GM12878 (cell line): ENCODE measurements around the gene ALDH1A2.

Experiments used
- ETV6 ChIP-seq, 2 experiments: fragments of 450-650 bp in 1 of 2; IDR thresholded peaks in 1 of 2; conservative IDR thresholded peaks in 1 of 2; 2 replicates each; pipeline ENCODE4 v1.6.1; 2014; ENCODE audit warnings: antibody characterized with exemption in 1 of 2, borderline replicate concordance in 1 of 2, low read depth in 1 of 2, mild to moderate bottlenecking in 1 of 2, moderate library complexity in 1 of 2
- EZH2 ChIP-seq: IDR thresholded peaks from 2 replicates; pipeline ENCODE4 v1.6.1; 2012; ENCODE audit warnings: low read depth, mild to moderate bottlenecking, control low read depth, inconsistent platforms, low read length, borderline replicate concordance; ENCODE audit not compliant: control insufficient read depth
- POLR2A ChIP-seq: IDR thresholded peaks from 2 replicates; pipeline ENCODE4 v1.6.1; 2011; ENCODE audit warnings: low read depth, mild to moderate bottlenecking, low read length
- SREBF2 ChIP-seq: IDR thresholded peaks from 2 replicates; pipeline ENCODE4 v1.6.1; 2012; ENCODE audit warnings: mild to moderate bottlenecking, low read length
- ZNF207 ChIP-seq: fragments of 450-650 bp; IDR thresholded peaks from 2 replicates; pipeline ENCODE4 v1.6.1; 2014; ENCODE audit warnings: antibody characterized with exemption, mild to moderate bottlenecking, borderline replicate concordance
- ZNF592 ChIP-seq: fragments of 450-650 bp; IDR thresholded peaks from 2 replicates; pipeline ENCODE4 v1.6.1; 2017; ENCODE audit warnings: mild to moderate bottlenecking, moderate library complexity
- TF ChIP-seq, protein P1 (sequence below), 3 experiments: IDR thresholded peaks in 2 of 3; conservative IDR thresholded peaks in 1 of 3; 2 replicates each; pipeline ENCODE4 v1.5.1; 2011; ENCODE audit warnings: low read depth in 3 of 3, low read length in 3 of 3, mild to moderate bottlenecking in 3 of 3, control low read depth in 2 of 3, moderate library complexity in 2 of 3, inconsistent platforms in 1 of 3, mixed read lengths in 1 of 3; ENCODE audit not compliant: control insufficient read depth in 2 of 3, insufficient read depth in 1 of 3; ENCODE audit errors: extremely low read depth in 1 of 3

GRCh38 chr15:58047149-58047548, 18.4 kb downstream of the ALDH1A2 start:
- TF ChIP-seq POLR2A (no peak), SREBF2 (no peak), ZNF207 (no peak), ETV6 (conservative IDR thresholded peaks at IDR 0.05 in 1 of 2, IDR thresholded peaks at IDR 0.05 in 1 of 2; ENCODE audit: borderline replicate concordance in 1 of 2, low read depth in 1 of 2) (no peak), EZH2 (no peak), ZNF592 (no peak)
- TF ChIP-seq, protein P1, sequence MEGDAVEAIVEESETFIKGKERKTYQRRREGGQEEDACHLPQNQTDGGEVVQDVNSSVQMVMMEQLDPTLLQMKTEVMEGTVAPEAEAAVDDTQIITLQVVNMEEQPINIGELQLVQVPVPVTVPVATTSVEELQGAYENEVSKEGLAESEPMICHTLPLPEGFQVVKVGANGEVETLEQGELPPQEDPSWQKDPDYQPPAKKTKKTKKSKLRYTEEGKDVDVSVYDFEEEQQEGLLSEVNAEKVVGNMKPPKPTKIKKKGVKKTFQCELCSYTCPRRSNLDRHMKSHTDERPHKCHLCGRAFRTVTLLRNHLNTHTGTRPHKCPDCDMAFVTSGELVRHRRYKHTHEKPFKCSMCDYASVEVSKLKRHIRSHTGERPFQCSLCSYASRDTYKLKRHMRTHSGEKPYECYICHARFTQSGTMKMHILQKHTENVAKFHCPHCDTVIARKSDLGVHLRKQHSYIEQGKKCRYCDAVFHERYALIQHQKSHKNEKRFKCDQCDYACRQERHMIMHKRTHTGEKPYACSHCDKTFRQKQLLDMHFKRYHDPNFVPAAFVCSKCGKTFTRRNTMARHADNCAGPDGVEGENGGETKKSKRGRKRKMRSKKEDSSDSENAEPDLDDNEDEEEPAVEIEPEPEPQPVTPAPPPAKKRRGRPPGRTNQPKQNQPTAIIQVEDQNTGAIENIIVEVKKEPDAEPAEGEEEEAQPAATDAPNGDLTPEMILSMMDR (IDR thresholded peaks at IDR 0.05 in 2 of 3, conservative IDR thresholded peaks at IDR 0.05 in 1 of 3; ENCODE audit: control insufficient read depth in 2 of 3, extremely low read depth in 1 of 3, insufficient read depth in 1 of 3, low read depth in 3 of 3, low read length in 3 of 3), result no peak
